HG03280 (cell line): Measurements from ENCODE around the gene FGGY.

Experiments
- ATAC-seq: cut with Tn5 transposase; IDR thresholded peaks from one replicate; pipeline ENCODE4 v1.9.1; 2021; ENCODE audit warnings: mild to moderate bottlenecking, moderate library complexity; ENCODE audit not compliant: unreplicated experiment

Gene FGGY

DNA sequence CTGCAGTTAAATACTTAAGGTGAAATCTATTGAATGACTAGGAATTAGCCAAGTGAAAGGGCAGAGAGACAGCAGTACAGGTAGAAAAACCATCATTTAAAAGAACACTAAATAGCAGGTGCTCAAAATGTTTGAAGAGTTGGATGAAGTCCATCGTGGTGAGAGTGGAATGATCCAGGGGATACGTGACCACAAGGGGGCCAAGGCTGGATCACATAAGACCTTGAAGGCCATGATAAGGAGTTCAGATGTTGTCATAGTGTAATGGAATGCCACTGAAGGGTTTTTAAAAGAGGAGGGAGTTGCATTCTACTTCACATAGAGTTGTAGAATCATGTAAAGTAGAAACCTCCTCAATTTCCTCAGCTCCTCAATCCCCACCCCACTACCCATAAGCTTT is 483.1 kb downstream of the FGGY start:
- ATAC-seq = no peak

DNA sequence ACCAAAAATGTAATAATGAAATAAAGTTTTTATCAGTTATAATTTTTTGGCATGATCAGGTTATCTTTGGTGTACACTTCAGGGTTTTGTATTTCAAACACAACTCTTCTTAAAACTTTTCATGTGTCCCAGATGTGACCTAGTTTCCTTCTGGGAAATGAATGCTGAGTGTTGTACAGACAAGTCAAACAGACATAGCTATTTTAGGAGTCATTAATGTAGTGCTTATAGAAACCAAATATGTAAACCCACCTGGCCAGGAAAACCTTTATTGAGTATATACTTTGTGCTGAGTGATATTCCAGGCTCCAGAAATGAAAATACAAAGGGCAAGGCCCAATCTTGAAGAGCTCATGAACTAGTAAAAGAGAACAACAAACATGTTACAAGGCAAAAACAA is 491.9 kb downstream of the FGGY start:
- no peak for ATAC-seq

DNA sequence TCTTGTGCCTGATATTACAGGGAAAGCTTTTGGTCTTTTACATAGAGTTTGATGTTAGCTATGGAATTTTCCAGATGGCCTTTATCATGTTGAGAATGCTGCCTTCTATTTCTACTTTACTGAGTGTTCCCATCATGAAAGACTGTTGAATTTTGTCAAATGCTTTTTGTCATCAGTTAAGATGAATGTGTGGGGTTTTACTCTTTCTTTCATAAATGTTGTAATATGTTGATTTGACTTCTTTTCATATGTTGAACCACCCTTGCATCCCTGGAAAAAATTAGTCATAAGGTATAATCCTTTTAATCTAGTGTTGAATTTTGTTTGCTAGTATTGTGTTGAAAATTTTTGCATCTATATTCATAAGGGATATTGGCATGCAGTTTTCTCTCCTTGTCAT is 501.7 kb downstream of the FGGY start:
- no peak for ATAC-seq

DNA sequence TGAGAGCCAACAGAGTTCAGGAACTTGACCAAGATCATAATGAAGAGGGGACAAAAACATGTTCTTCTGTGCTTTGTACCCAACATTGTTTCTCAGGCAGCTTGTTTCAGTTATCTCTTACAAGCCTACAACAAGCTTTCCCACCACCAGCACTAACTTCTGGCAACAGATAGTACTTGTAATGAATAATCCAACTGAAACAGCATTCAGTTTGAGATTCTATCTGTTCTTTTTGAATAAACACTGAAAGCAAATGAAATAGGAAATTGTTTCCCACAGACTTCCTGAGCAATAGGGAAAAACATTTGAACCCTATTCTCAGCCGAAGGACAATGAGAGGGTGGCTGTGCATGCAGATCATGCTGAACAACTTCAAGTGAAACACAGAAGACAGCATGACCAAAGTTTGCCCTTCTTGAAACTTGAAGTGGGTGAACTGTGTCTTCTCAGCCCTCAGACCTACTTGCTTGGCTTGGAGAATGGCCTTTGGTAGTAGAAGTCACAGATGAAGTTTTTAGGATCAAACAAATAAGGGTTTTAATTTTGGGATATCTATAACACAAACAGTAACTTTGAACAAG is 506.7 kb downstream of the FGGY start:
- no peak for ATAC-seq

DNA sequence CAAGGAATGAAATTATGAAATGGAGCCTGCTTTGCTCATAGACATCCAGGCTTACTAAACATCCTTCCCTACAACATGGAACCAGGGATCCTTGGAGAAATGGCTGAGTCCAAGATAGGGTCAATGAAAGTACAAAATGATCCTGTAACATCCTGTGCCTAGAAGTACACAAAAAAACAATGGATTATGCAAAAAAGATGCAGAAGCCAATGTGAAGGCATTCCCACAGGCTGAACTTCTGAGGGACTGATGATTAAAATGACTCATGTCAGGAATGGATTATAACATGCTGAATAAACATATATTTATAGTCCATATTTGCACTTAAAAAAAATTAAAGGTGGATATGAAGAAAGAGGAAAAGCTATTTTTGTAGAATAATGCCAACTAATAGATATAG is 507.4 kb downstream of the FGGY start:
- ATAC-seq = no peak

DNA sequence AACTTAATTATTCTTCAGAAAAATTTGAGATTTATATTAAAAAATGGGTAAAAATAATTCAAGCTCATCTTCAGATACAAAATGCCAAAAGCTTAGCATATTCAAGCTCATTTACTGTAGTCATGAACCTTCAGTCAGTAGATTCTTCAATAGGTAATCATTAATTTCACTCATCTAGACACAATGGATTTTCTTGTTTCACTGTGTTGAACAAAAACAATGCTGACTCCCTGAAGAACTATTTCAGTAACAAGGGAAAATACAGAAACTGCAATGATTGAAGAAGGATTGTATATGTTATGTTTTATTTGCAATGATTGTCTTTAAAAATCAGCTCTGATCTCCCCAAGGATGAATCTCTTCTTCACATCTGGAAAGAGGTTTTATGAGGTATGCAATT is 508.7 kb downstream of the FGGY start:
- no peak for ATAC-seq
